ENCODE results near the gene PMS1.
"Not testable (repeated sequence)": the region's sequence is repeated elsewhere in the genome, so short reads cannot be mapped to it uniquely, and the experiment has no call there.

Gene PMS1

GRCh38 chr2:189818249-189819038 lies 34.2 kb downstream of the PMS1 start:
- DNase-seq = no peak

GRCh38 chr2:189819297-189819704 lies 35.1 kb downstream of the PMS1 start:
- DNase-seq = no peak

DNA sequence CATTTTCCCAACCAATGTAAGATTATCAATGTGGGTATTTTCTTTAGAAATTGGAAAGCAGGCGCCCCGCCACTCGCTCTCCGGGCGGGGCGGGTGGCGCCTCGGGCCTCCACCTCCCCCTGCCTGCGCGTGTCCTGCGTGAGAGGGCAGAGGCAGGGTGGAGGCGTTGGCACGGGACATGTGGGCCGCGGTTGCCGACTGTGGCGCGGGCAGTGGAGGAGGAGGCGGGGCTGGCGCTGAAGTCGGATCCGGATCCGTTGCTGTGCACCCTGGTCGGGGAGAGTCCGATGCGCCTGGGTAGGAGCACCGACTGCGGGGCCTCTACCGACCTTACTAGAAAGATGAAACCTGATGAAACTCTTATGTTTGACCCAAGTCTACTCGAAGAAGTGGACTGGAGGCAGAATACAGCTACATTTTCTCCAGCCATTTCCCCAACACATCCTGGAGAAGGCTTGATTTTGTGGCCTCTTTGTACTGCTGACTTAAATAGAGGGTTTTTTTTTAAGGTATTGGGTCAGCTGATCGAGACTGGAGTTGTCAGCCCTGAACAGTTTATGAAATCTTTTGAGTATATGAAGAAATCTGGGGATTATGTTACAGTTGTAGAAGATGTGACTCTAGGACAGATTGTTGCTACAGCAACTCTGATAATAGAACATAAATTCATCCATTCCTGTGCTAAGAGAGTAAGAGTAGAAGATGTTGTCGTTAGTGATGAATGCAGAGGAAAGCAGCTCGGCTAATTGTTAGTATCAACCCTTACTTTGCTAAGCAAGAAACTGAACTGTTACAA lies 37.9 kb downstream of the PMS1 start:
- no peak for DNase-seq

DNA sequence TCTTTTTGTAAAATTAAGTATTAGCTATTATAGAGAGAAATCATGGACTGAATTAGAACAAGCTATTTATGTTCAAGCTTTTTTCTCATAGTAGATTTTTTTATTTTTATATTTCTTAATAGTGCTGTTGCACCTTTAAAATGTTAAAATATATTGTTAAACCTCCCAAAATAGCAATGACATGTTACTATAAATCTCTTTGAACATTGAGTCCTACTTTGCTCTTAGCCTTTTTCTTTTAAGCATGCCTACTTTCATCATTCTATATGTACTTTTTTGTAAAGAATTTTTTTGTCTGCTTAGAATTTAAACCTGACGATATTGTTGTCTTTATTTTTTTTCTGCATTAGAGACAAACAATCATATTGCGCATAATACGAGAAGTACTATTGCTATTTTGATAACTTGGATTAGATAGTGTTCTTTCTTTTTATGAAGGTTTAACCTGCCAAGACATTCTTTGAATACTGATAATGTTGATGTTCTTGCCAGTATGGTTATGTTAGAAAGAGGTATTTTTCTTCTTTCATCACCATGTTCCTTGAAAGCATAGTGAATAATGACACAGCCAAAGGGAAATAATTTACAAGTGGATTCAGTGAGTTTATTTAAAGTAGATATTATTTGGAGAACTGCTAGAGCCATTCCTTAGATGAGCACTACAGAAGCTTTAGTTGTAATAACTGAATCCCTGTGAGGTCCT lies 40.6 kb downstream of the PMS1 start:
- DNase-seq = no peak

DNA sequence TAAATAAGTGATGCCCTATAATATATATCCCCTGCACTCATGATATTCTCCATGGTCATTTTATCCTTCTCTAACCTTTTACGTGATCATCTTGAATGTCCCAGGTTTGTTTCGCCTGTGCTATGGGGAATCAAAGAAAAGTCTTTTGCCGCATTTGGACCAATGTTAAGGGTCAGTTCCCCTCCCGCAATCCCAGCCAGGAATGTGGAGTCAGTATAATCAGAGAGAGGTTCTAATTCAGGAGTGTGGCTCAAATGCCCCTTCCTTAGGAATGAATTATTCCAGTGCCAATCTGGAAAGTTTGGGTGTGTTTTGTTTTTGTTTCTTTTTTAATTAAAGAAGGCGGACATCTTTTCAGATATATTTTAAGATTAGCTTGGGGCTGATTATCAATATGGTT lies 41.8 kb downstream of the PMS1 start:
- DNase-seq = no peak

DNA sequence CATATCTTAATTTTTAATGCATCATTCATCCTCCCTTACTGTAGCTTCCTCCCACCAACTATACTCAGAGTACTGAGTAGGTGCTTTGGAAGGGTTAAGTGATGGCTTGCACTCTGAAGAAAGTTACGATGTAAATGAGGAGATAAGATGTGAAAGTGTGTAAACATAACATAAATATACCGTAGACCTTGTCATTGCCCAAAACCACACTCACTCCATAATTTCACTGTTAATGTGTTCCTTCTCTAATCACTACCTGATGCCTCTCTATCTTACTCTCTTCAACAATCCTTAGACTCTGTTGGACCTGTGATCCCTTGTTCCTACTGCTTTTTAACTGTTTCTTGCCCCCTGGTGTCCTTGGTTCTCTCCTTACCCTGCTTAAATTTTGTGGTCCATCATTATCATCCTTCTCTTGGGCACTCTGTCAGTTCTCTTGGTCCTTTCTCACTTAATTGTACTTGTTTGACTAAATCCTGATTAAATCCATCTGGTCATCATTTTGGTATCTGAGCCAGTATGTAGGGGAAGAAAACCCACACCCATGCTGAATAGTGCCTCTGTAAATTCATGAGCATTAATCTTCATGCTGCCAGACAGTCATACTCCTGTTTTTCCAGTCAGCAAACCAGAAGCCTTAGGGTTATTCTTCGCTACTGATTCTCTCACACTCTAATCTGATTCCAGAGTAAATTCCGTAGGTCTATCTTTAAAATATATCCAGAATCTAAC lies 45.0 kb downstream of the PMS1 start:
- DNase-seq = no peak

GRCh38 chr2:189830510-189830909 lies 46.3 kb downstream of the PMS1 start:
- no peak for DNase-seq

- no peak for DNase-seq
These were observed 49.8 kb downstream of the PMS1 start for GRCh38 chr2:189834059-189834458.

- not testable (repeated sequence) for DNase-seq
These were observed 50.4 kb downstream of the PMS1 start for GRCh38 chr2:189834642-189835041.

GRCh38 chr2:189835855-189836558 lies 51.8 kb downstream of the PMS1 start:
- no peak for DNase-seq

GRCh38 chr2:189836644-189837043 lies 52.4 kb downstream of the PMS1 start:
- no peak for DNase-seq

DNA sequence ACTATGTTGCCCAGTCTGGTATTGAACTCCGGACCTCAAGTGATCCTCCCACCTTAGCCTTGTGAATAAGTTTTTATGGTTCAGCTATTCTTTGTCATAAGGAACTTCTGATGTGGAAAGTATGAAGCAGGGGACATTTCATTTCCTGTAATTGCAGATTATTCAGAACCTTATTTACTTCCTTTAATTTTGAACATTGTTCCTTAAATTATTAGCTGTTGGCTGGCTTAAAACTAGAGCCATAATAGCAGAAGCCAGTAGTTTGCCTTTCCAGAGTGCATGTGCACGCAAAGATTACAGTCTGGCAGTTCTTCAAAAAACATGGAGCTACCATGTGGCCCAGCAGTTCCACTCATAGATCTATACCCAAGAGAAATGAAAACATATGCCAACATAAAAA lies 53.1 kb downstream of the PMS1 start:
- DNase-seq = no peak

GRCh38 chr2:189841019-189841418 lies 56.8 kb downstream of the PMS1 start:
- no peak for DNase-seq

DNA sequence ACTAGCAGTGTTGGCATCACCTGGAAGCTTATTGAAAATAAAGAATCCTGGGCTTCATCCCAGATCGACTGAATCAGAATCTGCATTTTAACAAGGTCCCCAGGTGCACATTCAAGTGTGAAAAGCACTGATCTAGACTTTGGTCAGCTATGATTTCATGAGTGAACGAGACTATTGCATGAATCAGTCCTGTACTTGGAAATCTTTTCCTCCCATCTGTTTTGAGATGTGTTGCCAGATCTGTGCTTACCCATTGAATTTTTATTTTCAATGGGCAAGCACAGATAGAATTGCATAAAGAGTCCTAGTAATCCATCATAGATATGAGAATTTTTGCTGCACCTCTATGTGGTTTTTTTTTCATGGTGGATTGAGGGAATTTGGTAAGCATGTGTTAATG lies 64.0 kb downstream of the PMS1 start:
- no peak for DNase-seq

- DNase-seq = no peak
These were observed 65.3 kb downstream of the PMS1 start for GRCh38 chr2:189849550-189849949.

GRCh38 chr2:189851174-189851826 lies 67.0 kb downstream of the PMS1 start:
- DNase-seq = no peak

DNA sequence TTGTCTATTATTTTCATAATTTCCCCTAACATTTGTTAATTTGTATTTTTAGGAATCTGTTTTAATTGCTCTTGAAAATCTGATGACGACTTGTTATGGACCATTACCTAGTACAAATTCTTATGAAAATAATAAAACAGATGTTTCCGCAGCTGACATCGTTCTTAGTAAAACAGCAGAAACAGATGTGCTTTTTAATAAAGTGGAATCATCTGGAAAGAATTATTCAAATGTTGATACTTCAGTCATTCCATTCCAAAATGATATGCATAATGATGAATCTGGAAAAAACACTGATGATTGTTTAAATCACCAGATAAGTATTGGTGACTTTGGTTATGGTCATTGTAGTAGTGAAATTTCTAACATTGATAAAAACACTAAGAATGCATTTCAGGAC lies 69.9 kb downstream of the PMS1 start:
- no peak for DNase-seq

DNA sequence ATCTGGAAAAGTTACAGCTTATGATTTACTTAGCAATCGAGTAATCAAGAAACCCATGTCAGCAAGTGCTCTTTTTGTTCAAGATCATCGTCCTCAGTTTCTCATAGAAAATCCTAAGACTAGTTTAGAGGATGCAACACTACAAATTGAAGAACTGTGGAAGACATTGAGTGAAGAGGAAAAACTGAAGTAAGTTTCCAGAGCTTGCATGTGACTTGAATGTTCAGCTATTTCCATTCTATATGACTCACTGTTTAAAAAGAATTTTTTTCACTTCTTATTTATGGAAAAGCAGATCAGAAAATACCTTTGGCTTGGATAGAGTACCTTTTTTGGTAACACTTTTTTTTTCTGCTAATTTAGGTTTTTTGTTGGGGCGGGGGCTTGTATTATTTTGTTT lies 70.7 kb downstream of the PMS1 start:
- no peak for DNase-seq

DNA sequence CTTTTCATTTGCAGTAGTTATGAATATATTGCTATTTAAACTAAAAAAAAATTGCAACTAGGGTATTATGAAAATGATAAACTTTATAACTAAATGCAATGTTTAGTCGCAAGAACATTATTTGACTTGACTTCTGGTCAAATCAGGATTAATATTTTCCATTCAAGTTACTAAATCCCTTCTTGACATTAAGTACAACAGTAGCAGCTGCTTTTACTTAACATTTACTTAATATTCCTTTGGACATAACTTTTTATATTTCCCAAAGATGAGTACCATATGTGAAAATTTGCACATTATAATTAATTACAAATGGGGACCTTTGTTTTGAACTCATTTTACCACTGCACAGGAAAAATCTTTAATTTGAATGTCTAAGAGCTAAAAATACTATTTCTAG lies 74.0 kb downstream of the PMS1 start:
- no peak for DNase-seq

- DNase-seq = no peak
These were observed 75.9 kb downstream of the PMS1 start for GRCh38 chr2:189860161-189860560.

DNA sequence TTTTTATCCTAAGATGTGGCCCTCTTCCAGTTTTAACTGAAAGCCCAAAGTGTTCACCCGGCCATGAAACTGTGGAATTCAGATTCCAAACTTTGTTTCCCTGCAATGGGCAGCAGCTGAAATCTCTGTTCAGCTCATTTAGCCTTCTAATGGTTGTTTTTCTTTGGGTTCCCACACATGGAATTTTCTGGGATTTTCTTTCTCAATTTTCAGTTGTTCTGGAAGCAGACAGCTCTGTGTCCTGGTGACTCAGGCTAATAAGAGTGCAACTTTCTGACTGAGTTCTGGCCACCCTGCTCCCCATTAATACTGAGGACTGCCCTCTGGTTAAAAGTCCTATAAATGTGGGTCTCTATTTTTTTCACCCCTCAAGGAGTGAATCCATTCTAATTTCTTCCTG lies 78.5 kb downstream of the PMS1 start:
- DNase-seq = no peak

- DNase-seq = no peak
These were observed 81.6 kb downstream of the PMS1 start for GRCh38 chr2:189865826-189866225.

Data from activated CD4-positive, CD25-positive, alpha-beta regulatory T cell (primary cell).